GM21529 (cell line): Measurements from ENCODE around the gene MYLK2.

Experiments
- ATAC-seq: cut with Tn5 transposase; IDR thresholded peaks from one replicate; pipeline ENCODE4 v1.9.1; 2021; ENCODE audit not compliant: unreplicated experiment

MYLK2 gene

DNA sequence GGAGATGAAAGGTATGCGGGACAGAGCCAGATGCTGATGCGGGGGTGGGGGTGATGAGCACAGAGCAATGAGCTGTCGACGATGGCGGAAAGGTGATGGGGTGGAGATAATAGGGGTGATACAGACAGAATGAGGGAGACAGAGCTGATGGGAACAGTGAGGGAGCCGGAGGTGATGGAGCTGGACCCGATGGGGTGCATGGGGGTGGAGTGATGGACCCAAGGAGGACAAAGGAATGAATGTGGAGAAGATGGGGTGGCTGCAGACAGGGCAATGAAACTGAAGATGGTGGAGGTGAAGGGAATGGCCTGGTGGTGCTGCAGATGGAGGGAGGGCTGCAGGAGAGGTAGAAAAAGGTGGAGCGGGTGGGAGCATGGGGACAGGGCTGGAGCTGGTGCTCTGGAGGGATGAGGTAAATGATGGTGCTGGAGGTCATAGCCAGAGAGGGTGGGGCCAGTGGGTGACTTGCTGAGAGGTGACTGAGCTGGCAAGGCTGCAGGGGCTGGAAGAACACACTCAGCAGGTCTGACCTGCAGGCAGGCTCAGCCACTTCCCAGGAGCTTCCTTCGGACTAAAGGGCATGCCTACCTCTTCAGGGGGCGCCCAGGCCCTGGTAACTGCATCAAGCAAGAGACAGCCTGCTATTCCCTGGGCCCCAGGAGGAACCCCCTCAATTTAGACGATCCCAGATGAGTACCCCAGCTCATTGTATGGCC, 32.2 kb downstream of the MYLK2 start:
- ATAC-seq: no peak

- no peak for ATAC-seq
Observed at GRCh38 chr20:31853481-31853880, 34.3 kb downstream of the MYLK2 start.

DNA sequence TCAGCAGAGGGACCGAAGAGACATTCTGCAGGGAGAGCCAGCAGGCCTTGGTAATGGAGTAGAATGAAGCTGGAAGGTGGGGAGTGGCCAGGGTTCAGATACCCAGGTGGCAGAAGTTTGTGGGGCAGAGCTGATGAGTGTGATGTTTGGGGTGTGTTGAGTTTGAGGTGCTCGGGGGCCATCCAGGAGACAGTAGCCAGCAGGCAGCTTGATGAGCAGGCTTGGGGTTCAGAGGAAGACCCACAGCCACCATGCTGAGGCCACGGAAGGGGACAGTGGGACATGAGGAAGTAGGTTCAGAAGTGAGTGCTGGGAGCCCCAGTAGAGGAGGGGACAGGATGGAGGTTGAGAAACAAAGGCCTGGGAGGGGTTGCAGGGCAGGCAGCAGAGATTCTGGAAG, 37.4 kb downstream of the MYLK2 start:
- no peak for ATAC-seq

DNA sequence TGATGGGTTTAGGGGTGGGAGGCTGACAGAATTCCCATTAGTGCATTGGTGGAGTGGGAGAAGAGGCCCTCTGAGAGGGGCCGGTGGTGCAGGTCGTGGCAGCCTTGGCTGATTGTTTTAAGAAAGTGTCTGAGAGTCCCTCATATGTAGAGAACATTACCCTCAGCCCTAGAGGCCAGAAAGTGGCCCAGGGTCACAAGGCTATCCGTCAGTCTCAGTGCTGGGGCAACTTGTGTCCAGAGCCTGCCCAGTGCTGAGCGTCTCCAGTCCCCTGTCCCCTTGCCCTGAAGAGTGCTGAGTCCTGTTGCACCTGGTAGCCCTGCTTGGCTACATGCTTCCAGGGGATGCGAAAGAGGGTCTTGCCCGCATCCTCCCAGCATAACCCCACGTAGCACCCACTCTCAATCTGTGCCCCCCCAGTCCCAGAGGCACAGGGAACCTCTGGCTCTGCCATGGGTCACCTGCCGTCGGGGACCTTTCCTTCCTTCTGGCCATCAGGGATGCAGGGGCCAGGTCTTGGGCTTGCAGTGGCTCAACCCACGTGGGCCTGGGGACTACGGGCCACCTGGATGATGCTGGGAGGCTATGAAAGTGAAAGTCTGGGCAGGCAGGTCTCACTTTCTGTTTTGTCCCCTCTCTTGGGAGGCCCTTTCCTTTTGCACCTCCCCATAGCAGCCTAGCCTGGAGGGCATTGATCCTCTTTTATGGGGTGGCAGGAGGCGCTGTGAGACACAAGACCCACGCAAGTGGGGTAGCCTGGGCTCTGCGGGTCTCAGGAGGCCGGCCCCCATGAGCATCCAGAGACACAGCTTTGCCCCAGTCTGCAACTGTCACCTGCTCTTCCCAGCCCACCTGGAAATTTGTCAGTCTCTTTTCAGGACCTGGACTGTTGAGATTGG, 39.0 kb downstream of the MYLK2 start:
- ATAC-seq: no peak

DNA sequence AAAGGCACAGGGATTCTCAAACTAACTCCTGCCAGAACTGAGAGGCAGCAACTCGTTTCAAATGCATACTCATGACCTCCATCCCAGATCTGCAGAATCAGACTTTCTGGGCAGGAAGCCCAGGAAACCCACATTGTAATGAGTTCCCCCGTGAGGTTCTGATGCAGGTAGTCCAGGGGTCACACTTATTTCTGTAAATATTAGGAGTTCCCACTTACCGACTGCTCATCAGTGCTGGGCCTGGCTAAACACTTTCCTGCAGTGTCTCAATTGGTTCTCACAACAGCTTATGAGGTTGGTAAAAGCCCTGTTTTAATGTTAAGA, 39.6 kb downstream of the MYLK2 start:
- no peak for ATAC-seq

DNA sequence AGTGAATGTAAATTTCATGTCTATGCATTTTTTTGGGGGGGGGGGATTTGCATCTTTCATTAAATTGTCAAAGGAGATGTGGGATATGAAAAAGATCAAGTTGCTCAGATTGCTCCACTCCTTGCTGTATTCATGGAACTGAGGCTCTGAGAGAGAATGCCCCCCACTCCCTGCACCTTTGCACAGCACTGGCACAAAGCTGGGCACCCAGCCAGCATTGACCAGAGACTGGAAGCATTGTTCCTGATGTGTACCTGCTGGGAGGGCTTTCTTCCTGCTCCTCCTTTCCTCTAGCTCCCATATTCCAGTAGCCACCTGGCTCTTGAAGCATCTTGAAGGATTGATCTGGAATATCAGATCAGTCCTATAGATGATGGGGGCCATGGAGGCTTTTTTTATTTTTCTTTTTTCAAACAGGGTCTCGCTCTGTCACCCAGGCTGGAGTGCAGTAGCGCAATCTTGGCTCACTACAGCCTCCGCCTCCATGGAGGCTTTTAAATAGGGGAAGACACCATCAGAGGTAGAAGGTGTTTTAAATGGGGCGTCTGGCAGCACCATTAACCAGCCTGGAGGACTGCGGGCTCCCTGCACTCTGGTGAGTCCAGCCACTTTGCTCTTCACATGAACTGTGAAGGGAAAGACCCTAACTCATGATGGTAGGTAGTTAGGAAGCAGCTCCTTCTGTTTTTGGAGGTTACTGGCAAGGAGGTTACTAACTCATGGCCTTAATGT, 40.3 kb downstream of the MYLK2 start:
- no peak for ATAC-seq

- ATAC-seq: no peak
Observed at GRCh38 chr20:31859998-31860380, 40.8 kb downstream of the MYLK2 start.

GRCh38 chr20:31860390-31861134, 41.4 kb downstream of the MYLK2 start:
- no peak for ATAC-seq

DNA sequence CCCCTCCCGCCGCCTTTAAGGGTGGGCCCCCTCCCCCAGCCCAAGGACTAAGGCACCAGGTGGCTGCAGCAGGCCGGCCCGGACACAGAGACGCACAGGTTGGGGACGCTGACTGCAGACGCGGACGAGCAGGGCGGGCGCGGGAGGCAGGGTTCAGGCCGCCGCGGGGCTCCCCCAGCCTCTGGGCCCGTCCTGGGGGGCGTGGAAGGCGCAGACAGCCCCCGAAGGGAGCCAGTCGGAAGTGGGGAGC, 41.9 kb downstream of the MYLK2 start:
- ATAC-seq: no peak

GRCh38 chr20:31861385-31862156, 42.4 kb downstream of the MYLK2 start:
- ATAC-seq: no peak

- ATAC-seq: no peak
Observed at GRCh38 chr20:31862157-31862470, 43.0 kb downstream of the MYLK2 start.

GRCh38 chr20:31862506-31862905, 43.4 kb downstream of the MYLK2 start:
- ATAC-seq: no peak

GRCh38 chr20:31863296-31864085, 44.3 kb downstream of the MYLK2 start:
- no peak for ATAC-seq

DNA sequence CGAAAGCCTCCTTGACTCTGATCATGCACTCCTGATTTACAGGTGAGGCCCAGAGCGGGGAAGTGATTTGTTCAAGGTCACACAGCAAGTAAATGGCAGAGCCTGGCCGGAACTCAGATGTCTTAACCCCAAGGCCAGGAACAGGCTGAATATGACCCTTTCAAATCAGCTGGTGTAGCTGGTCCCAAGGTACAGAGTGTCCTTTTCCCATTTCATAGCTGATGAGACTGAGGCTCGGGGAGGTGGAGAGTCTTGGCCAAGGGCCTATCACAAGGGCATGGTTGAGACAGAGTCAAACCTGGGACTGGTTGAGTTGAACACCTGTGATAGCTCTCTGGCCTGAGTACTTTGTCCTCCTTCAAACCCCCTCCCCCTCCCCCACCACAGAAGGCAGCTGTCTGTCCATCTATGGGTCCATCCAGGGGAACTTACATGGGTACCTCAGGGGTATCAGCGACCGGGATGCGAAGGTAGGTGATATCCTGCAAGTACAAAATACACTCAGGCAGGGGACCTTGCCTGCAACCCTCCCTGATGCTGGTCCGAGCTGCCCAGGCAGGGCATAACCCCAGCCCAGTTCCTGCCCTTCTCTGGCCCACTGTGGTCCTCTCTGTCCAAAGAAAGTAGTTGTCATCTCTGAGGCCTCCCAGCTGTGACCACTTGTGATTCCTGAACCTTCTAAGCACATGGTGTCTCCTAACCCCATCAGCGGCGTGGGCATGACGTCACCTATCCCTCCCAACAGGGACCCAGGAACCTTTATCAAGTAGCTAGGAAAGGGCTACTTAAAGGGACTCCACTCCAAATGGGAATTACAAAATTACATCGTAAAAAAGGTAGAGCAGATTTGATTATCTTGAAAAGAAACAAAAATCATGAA, 45.6 kb downstream of the MYLK2 start:
- ATAC-seq: no peak

DNA sequence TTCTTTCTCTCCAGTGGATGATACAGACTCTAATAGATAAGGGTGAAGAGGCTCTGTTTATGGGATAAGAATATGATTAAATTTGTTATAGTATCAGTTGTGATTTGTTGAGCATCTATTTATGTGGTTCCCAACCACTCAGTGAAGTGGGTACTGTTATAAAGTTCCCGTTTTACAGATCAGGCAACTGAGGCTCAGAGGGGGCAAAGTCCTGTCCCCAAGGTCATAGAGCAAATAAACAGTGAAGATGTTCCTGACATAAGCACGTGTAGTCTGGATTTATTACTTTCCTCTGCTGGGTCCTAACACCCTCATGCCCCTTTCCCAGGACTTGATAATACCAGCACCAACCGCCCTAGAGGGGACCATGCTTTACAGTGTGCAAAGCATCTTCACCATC, 47.1 kb downstream of the MYLK2 start:
- ATAC-seq: no peak

DNA sequence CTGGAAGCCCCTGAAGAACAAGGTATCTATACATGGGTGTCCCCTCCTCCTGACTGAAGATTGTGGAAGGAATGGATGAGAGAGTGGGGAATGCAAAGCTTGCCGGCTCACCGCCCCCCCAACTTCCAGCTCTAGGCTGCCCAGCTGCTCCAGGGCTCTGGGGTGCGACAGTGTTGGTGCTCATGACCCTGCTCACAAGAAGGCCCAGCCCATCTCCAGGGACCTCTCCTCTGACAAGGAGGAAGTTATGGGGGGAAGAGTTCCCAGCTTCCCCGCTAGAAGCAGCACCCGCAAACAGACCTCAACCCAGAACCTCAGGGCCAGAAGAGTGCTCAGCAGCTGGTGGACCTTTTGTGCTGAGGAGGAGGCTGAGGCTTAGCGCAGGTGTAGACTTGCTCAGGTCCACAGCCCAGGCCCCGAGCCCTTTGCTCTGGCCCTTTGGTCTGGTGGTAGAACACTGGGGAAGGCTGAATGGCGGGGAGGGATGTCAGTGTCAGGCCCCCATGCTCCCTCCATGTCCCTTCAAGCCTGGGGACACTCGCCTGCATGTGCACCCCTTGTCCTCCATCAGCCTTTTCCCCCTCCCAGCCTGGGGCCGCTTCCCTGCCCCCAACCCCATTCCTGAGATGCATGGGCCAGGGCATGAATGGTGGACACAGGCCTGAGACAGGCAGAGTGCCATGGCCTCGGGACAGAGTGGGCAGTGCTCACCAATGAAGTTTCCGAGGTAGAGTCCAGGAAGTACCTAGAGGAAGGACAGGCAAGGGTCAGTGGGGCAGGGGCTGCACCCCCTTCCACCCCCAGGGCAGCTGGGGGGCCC, 49.9 kb downstream of the MYLK2 start:
- ATAC-seq: no peak

DNA sequence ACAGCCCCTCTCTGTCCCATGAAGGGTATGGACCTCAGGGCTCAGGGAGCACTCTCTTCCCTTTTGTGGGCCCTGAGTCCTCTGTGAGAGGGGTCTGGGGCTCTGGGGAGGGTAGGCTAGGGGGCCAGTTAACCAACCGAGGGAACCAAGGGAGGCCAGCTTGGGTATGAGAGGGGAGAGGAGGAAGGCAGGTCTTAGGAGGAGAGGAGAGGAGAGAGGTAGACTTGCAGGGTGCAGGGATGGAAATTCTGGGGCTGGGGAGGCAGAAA, 50.5 kb downstream of the MYLK2 start:
- no peak for ATAC-seq

GRCh38 chr20:31869942-31870725, 51.0 kb downstream of the MYLK2 start, which contains the start of the genes DUSP15 and TTLL9:
DUSP15 (minus strand) TSS chr20:31870527; CDS start chr20:31870337, 190 bp downstream.
TTLL9 (plus strand) TSS chr20:31870634; CDS start chr20:31871127, 493 bp downstream.
- ATAC-seq: no peak
